Upper lobe of right lung (tissue), 1 donor: ENCODE data around the gene CNTNAP2. TPM values are rescaled to one million over a fixed set of nuclear protein-coding genes. Genes with fewer than 3 reads are reported as not detected.

ENCODE experiments used
- ATAC-seq: fragments of 200-7000 bp; cut with Tn5 transposase; one replicate; pipeline ENCODE4 v1.9.1; 2020; ENCODE audit warnings: mild to moderate bottlenecking, moderate library complexity
- DNase-seq: peaks from one replicate; pipeline ENCODE4 v3.0.0-alpha.2; 2020
- H3K27ac ChIP-seq: fragments of 200-600 bp; one replicate; pipeline ENCODE4 v1.8.0; 2022
- H3K27me3 ChIP-seq: fragments of 200-600 bp; one replicate; pipeline ENCODE4 v1.8.0; 2022; ENCODE audit warnings: mild to moderate bottlenecking
- H3K36me3 ChIP-seq: fragments of 200-600 bp; one replicate; pipeline ENCODE4 v1.8.0; 2022
- H3K4me1 ChIP-seq: fragments of 200-600 bp; one replicate; pipeline ENCODE4 v1.8.0; 2022
- H3K4me3 ChIP-seq: fragments of 200-600 bp; one replicate; pipeline ENCODE4 v1.8.0; 2022; ENCODE audit warnings: mild to moderate bottlenecking
- H3K9me3 ChIP-seq: fragments of 200-600 bp; one replicate; pipeline ENCODE4 v1.8.0; 2022
- CTCF ChIP-seq: fragments of 200-600 bp; IDR thresholded peaks from one replicate; pipeline ENCODE4 v1.8.0; 2022; ENCODE audit warnings: antibody characterized with exemption
- intact Hi-C: fragments of 100-400 bp; cut with DNase I; formaldehyde crosslinking; loops from one replicate; pipeline ENCODE4 v1.11.0; 2022
- total RNA-seq: library from RNA; stranded (reverse); fragmentation: NEBNext Ultra II Directional; extraction: Animal tissue kit (Norgen Biotek cat#: 25700); gene quantifications from one replicate; pipeline ENCODE4 v1.2.1, GENCODE V29; 2021
- donor health status: DM: no; HTN: yes; CAD: no; lungs with severe emphysema.

The CNTNAP2 gene
- total RNA-seq, 1 donor from 2014 or later: 0.41 TPM

GRCh38 chr7:148155826-148156225, 2039.2 kb downstream of the CNTNAP2 start:
- H3K4me1 ChIP-seq: peaks cover 6% of the 10 kb centered on the region

GRCh38 chr7:148156233-148156632, 2039.6 kb downstream of the CNTNAP2 start:
- H3K27ac ChIP-seq: no peak overlapping the region
- H3K9me3 ChIP-seq: no peaks in the 10 kb centered on the region
- H3K36me3 ChIP-seq: no peaks in the 10 kb centered on the region
- no peak for TF ChIP-seq CTCF
- H3K4me1 ChIP-seq: peaks cover 6% of the 10 kb centered on the region
- intact Hi-C loops: no loop called here
- DNase-seq (no peak), ATAC-seq (no peak)
- H3K4me3 ChIP-seq: no peak overlapping the region
- H3K27me3 ChIP-seq: no peaks in the 10 kb centered on the region

More at GRCh38 chr7:148155826-148156225, 2039.2 kb downstream of the CNTNAP2 start:
- H3K27ac ChIP-seq: no peak overlapping the region
- H3K36me3 ChIP-seq: no peaks in the 10 kb centered on the region
- no peaks in the 10 kb centered on the region for H3K27me3 ChIP-seq
- DNase-seq: no peak
- H3K9me3 ChIP-seq: no peaks in the 10 kb centered on the region
- no peak for ATAC-seq
- intact Hi-C loops: no loop called here
- no peak for TF ChIP-seq CTCF
- no peak overlapping the region for H3K4me3 ChIP-seq

GRCh38 chr7:148159331-148159730, 2042.7 kb downstream of the CNTNAP2 start:
- ATAC-seq (no peak), DNase-seq (no peak)
- Histone ChIP-seq H3K36me3 (no peaks in the 10 kb centered on the region), H3K27ac (no peak overlapping the region), H3K9me3 (no peaks in the 10 kb centered on the region), H3K27me3 (no peaks in the 10 kb centered on the region), H3K4me1 (no peaks in the 10 kb centered on the region), H3K4me3 (no peak overlapping the region)
- intact Hi-C loops: no loop called here
- TF ChIP-seq CTCF: no peak

GRCh38 chr7:148161776-148162175, 2045.2 kb downstream of the CNTNAP2 start:
- Histone ChIP-seq H3K27ac (no peak overlapping the region), H3K36me3 (no peaks in the 10 kb centered on the region), H3K27me3 (no peaks in the 10 kb centered on the region), H3K4me1 (no peaks in the 10 kb centered on the region), H3K4me3 (no peak overlapping the region), H3K9me3 (no peaks in the 10 kb centered on the region)
- ATAC-seq (no peak), DNase-seq (no peak)
- TF ChIP-seq CTCF: no peak
- intact Hi-C loops: no loop called here

- no peak overlapping the region for H3K27ac ChIP-seq
- H3K36me3 ChIP-seq: no peaks in the 10 kb centered on the region
- no peak overlapping the region for H3K4me3 ChIP-seq
- H3K4me1 ChIP-seq: no peaks in the 10 kb centered on the region
- no peaks in the 10 kb centered on the region for H3K27me3 ChIP-seq
- intact Hi-C loops: no loop called here
- ATAC-seq: no peak
- DNase-seq: no peak
- no peak for TF ChIP-seq CTCF
- H3K9me3 ChIP-seq: no peaks in the 10 kb centered on the region
Measured at GRCh38 chr7:148162808-148163207, 2046.2 kb downstream of the CNTNAP2 start.

- no peak for ATAC-seq
- intact Hi-C loops: no loop called here
Measured at GRCh38 chr7:148163246-148163645, 2046.6 kb downstream of the CNTNAP2 start.

More at GRCh38 chr7:148163246-148163645, 2046.6 kb downstream of the CNTNAP2 start:
- Histone ChIP-seq H3K27ac (no peak overlapping the region), H3K4me1 (no peaks in the 10 kb centered on the region), H3K27me3 (no peaks in the 10 kb centered on the region), H3K36me3 (no peaks in the 10 kb centered on the region), H3K9me3 (no peaks in the 10 kb centered on the region), H3K4me3 (no peak overlapping the region)
- no peak for DNase-seq
- no peak for TF ChIP-seq CTCF
